B cell (primary cell): ENCODE measurements around the gene AMIGO2. TPM values are rescaled to one million over a fixed set of nuclear protein-coding genes. Genes with fewer than 3 reads are reported as not detected.

Experiments
- ATAC-seq: fragments of 200-7000 bp; cut with Tn5 transposase; one replicate; pipeline ENCODE4 v1.10.0; 2021; ENCODE audit warnings: low read depth, mild to moderate bottlenecking, moderate number of reproducible peaks, moderate library complexity
- CTCF ChIA-PET: fragments of 350-600 bp; sonication (Branson Sonifier 250); formaldehyde crosslinking; loops from one replicate; lab custom pipeline; 2021; ENCODE audit warnings: antibody characterized with exemption, inconsistent platforms; lab: Charles Lee
- POLR2A ChIA-PET: fragments of 350-600 bp; sonication (Branson Sonifier 250); formaldehyde crosslinking; loops from one replicate; lab custom pipeline; 2021; ENCODE audit warnings: antibody characterized with exemption; lab: Charles Lee
- DNase-seq: peaks from one replicate; pipeline ENCODE4 v3.0.0; 2013
- H2AFZ ChIP-seq: 2 replicates; pipeline ENCODE4 v1.6.1; 2012; ENCODE audit warnings: mild to moderate bottlenecking, low read depth, low read length; ENCODE audit not compliant: insufficient read depth, poor library complexity, severe bottlenecking
- H3K27ac ChIP-seq, 2 donors: 1 replicate in 1 of 2; 2 replicates in 1 of 2; pipeline ENCODE4 v1.5.1; 2012 to 2013; ENCODE audit warnings: low read length in 2 of 2, mild to moderate bottlenecking in 2 of 2, moderate library complexity in 1 of 2
- H3K27me3 ChIP-seq, 4 experiments: fragments of 200-600 bp in 1 of 4; sonication (generic) in 1 of 4; replicated peaks in 1 of 4; 1 replicate in 2 of 4; 2 replicates in 2 of 4; pipeline versions ENCODE4 v1.6.1 to v1.7.0; 2013 to 2016; ENCODE audit warnings: low read length in 3 of 4, mild to moderate bottlenecking in 2 of 4, mixed read lengths in 1 of 4, moderate library complexity in 1 of 4; ENCODE audit not compliant: insufficient read depth in 4 of 4, control insufficient read depth in 3 of 4; ENCODE audit errors: control extremely low read depth in 1 of 4
- H3K36me3 ChIP-seq, 2 experiments: replicated peaks in 1 of 2; 1 replicate in 1 of 2; 2 replicates in 1 of 2; pipeline versions ENCODE4 v1.6.1 to v1.7.1; 2013; ENCODE audit warnings: low read length in 1 of 2; ENCODE audit not compliant: insufficient read depth in 2 of 2, control insufficient read depth in 1 of 2; ENCODE audit errors: control extremely low read depth in 1 of 2, extremely low read depth in 1 of 2
- H3K4me1 ChIP-seq, 2 donors: fragments of 200-600 bp in 1 of 2; sonication (generic) in 1 of 2; 1 replicate in 1 of 2; 2 replicates in 1 of 2; pipeline versions ENCODE4 v1.5.1 to v1.6.1; 2013 to 2017; ENCODE audit warnings: low read length in 2 of 2; ENCODE audit not compliant: control insufficient read depth in 2 of 2, insufficient read depth in 2 of 2
- H3K4me2 ChIP-seq: replicated peaks from 2 replicates; pipeline ENCODE3; 2012; ENCODE audit warnings: mild to moderate bottlenecking, low read depth, low read length; ENCODE audit not compliant: poor library complexity, severe bottlenecking
- H3K4me3 ChIP-seq, 5 experiments: fragments of 200-600 bp in 1 of 5; sonication (generic) in 1 of 5; 1 replicate in 3 of 5; 2 replicates in 2 of 5; pipeline versions ENCODE4 v1.5.1 to v1.7.0; 2011 to 2016; ENCODE audit warnings: low read length in 4 of 5, mild to moderate bottlenecking in 4 of 5, low read depth in 2 of 5, control low read depth in 1 of 5, moderate library complexity in 1 of 5; ENCODE audit not compliant: insufficient read depth in 1 of 5; ENCODE audit errors: control extremely low read depth in 1 of 5, extremely low read depth in 1 of 5
- H3K79me2 ChIP-seq: fragments of 200-600 bp; sonication (generic); one replicate; pipeline ENCODE4 v1.6.0; 2016; ENCODE audit warnings: low read length; ENCODE audit not compliant: control insufficient read depth, insufficient read depth
- H3K9ac ChIP-seq: fragments of 200-600 bp; sonication (generic); 2 replicates; pipeline ENCODE4 v1.6.1; 2017; ENCODE audit warnings: mild to moderate bottlenecking, low read length, moderate library complexity
- H3K9me3 ChIP-seq, 3 donors: one replicate each; pipeline versions ENCODE4 v1.6.1 to v1.7.1; 2013; ENCODE audit warnings: low read length in 2 of 3; ENCODE audit not compliant: control insufficient read depth in 2 of 3, insufficient read depth in 1 of 3; ENCODE audit errors: control extremely low read depth in 1 of 3
- H4K20me1 ChIP-seq: 2 replicates; pipeline ENCODE4 v1.6.0; 2012; ENCODE audit warnings: mild to moderate bottlenecking, low read length; ENCODE audit not compliant: insufficient read depth, control insufficient read depth, poor library complexity, severe bottlenecking
- H3K27ac Mint-ChIP-seq: one replicate; pipeline ENCODE4 v1.8.0; 2021; ENCODE audit warnings: mixed read lengths
- H3K27me3 Mint-ChIP-seq: one replicate; pipeline ENCODE4 v1.8.0; 2021; ENCODE audit warnings: mixed read lengths
- H3K4me1 Mint-ChIP-seq: one replicate; pipeline ENCODE4 v1.8.0; 2021; ENCODE audit warnings: mixed read lengths
- H3K4me3 Mint-ChIP-seq: one replicate; pipeline ENCODE4 v1.8.0; 2021; ENCODE audit warnings: mixed read lengths
- H3K9me3 Mint-ChIP-seq: one replicate; pipeline ENCODE4 v1.8.0; 2022; ENCODE audit warnings: mixed read lengths; ENCODE audit not compliant: insufficient read depth
- CTCF ChIP-seq: fragments of 200-600 bp; IDR thresholded peaks from one replicate; pipeline ENCODE4 v1.8.0; 2022; ENCODE audit warnings: antibody characterized with exemption, mild to moderate bottlenecking
- EZH2 ChIP-seq: IDR thresholded peaks from 2 replicates; pipeline ENCODE4 v1.6.1; 2012; ENCODE audit warnings: borderline replicate concordance, low read depth, mild to moderate bottlenecking, moderate library complexity, low read length; ENCODE audit not compliant: insufficient read depth, poor library complexity, severe bottlenecking
- WGBS: methylation state at CpG from one replicate; pipeline ENCODE4 v1.1.5; 2013; ENCODE audit warnings: missing lambda C conversion rate; ENCODE audit not compliant: insufficient coverage; 5-methylcytosine and 5-hydroxymethylcytosine counted together
- intact Hi-C: fragments of 100-400 bp; cut with micrococcal nuclease; formaldehyde crosslinking; loops from one replicate; pipeline ENCODE4 v1.10.0; 2022
- polyA plus RNA-seq: library from polyadenylated mRNA; depleted of rRNA; stranded (reverse); fragments of >200 nt; gene quantifications from 2 replicates; pipeline ENCODE4 v1.2.3, GENCODE V29; 2012
- total RNA-seq, 2 donors: library from RNA; stranded (reverse); fragments of 120-200 nt in 1 of 2; gene quantifications; 1 replicate in 1 of 2; 2 replicates in 1 of 2; pipeline versions ENCODE4 v1.2.3 to v1.2.4, GENCODE V29; 2013 to 2022

AMIGO2 gene
- total and polyA plus RNA-seq, 2 donors (not counting 1 experiment from before 2014, with no cell fraction given): 10.4 to 11.8 TPM

GRCh38 chr12:47073951-47074350, 5.8 kb downstream of the AMIGO2 start:
- Histone ChIP-seq H3K79me2 (no peaks in the 10 kb centered on the region), H2AFZ (no peak overlapping the region), H3K4me2 (no peak overlapping the region), H3K4me3 (no peak overlapping the region), H3K9ac (no peak overlapping the region), H3K36me3 (no peaks in the 10 kb centered on the region), H3K4me1 (peaks cover 4 to 8% of the 10 kb centered on the region in 2 donors), H3K27ac (no peak overlapping the region), H3K9me3 (no peaks in the 10 kb centered on the region), H3K27me3 (no peaks in the 10 kb centered on the region), H4K20me1 (no peaks in the 10 kb centered on the region)
- Mint-ChIP-seq H3K4me1 (peaks cover 19% of the 10 kb centered on the region), H3K27ac (no peak overlapping the region), H3K27me3 (no peaks in the 10 kb centered on the region), H3K9me3 (no peaks in the 10 kb centered on the region), H3K4me3 (no peak overlapping the region)
- ATAC-seq (no peak), DNase-seq (no peak)
- TF ChIP-seq EZH2 (no peak), CTCF (no peak)
- POLR2A ChIA-PET: no interaction called here
- intact Hi-C loops: no loop called here
- 89% methylated on average over 1 of the region's 3 CpGs for WGBS
- CTCF ChIA-PET: interaction anchor here (0.7 to 2.9 kb wide), 4 partner anchors 9 to 887 kb away, joined by 3 to 14 read pairs (median 6); no protein-coding TSS in a partner anchor

GRCh38 chr12:47071241-47071852, 8.4 kb downstream of the AMIGO2 start:
- Histone ChIP-seq H3K4me1 (no peaks in the 10 kb centered on the region), H3K9me3 (no peaks in the 10 kb centered on the region), H3K36me3 (no peaks in the 10 kb centered on the region), H3K27me3 (no peaks in the 10 kb centered on the region), H3K27ac (no peak overlapping the region), H3K9ac (no peak overlapping the region), H3K4me3 (no peak overlapping the region), H4K20me1 (no peaks in the 10 kb centered on the region), H2AFZ (no peak overlapping the region), H3K4me2 (no peak overlapping the region), H3K79me2 (no peaks in the 10 kb centered on the region)
- POLR2A ChIA-PET: interaction anchor here (0.6 to 0.7 kb wide), 2 partner anchors 8 to 1087 kb away, joined by 3 read pairs; partner anchors contain the start of genes AMIGO2 and PCED1B
- Mint-ChIP-seq H3K27ac (no peak overlapping the region), H3K27me3 (no peaks in the 10 kb centered on the region), H3K4me3 (no peak overlapping the region), H3K9me3 (no peaks in the 10 kb centered on the region), H3K4me1 (no peaks in the 10 kb centered on the region)
- DNase-seq (peak; percentile 43), ATAC-seq (no peak)
- CTCF ChIA-PET: interaction anchor here (0.6 to 3.7 kb wide), 19 partner anchors 8 to 397 kb away, joined by 3 to 28 read pairs (median 4); partner anchors contain the start of genes AMIGO2 and PCED1B
- TF ChIP-seq CTCF: peak; percentile 63
- no peak for TF ChIP-seq EZH2
- 75% methylated on average over 2 of the region's 5 CpGs for WGBS
- intact Hi-C loops: no loop called here
